Testis (tissue), 3 donors: ENCODE data around the gene IGFBP5. TPM values are rescaled to one million over a fixed set of nuclear protein-coding genes. Genes with fewer than 3 reads are reported as not detected.
A peak's percentile ranks its signal among the peaks of the same experiment; 100 is the strongest.

ENCODE experiments used
- DNase-seq: peaks from one replicate; pipeline ENCODE4 v3.0.0-alpha.2; 2019
- H3K27ac ChIP-seq, 2 donors: fragments of 200-600 bp; sonication (generic); one replicate each; pipeline ENCODE4 v1.5.1; 2019
- H3K27me3 ChIP-seq: fragments of 200-600 bp; sonication (generic); one replicate; pipeline ENCODE4 v1.5.1; 2019
- H3K36me3 ChIP-seq: fragments of 200-600 bp; sonication (generic); one replicate; pipeline ENCODE4 v1.5.1; 2017; ENCODE audit warnings: low read depth; ENCODE audit errors: missing control alignments
- H3K4me1 ChIP-seq: fragments of 200-600 bp; sonication (generic); one replicate; pipeline ENCODE4 v1.5.1; 2019
- H3K4me3 ChIP-seq, 2 donors: fragments of 200-600 bp; sonication (generic); one replicate each; pipeline ENCODE4 v1.5.1; 2017 to 2019
- H3K9me3 ChIP-seq: fragments of 200-600 bp; sonication (generic); one replicate; pipeline ENCODE4 v1.5.1; 2017
- POLR2A ChIP-seq: fragments of 450-650 bp; IDR thresholded peaks from one replicate; pipeline ENCODE4 v1.6.1; 2017; ENCODE audit warnings: antibody characterized with exemption, mild to moderate bottlenecking, moderate library complexity
- WGBS, 2 donors: methylation state at CpG; one replicate each; pipeline ENCODE4 v1.1.5; 2018; 5-methylcytosine and 5-hydroxymethylcytosine counted together
- intact Hi-C: fragments of 100-400 bp; cut with DNase I; formaldehyde crosslinking; loops from one replicate; pipeline ENCODE4 v1.15.1; 2023; ENCODE audit warnings: low total_unique reads
- polyA plus RNA-seq: library from polyadenylated mRNA; stranded (reverse); fragments of 350-450 nt; fragmentation: Illumina TruSeq; extraction: RNeasy Lipid Tissue Mini Kit (QIAGEN cat#74804); gene quantifications from one replicate; pipeline ENCODE4 v1.2.3, GENCODE V29; 2014; ENCODE audit warnings: low read depth, low replicate concordance; ENCODE audit not compliant: insufficient read depth
- total RNA-seq, 2 donors: library from RNA; depleted of rRNA; stranded (reverse); fragments of >200 nt; gene quantifications; one replicate each; pipeline ENCODE4 v1.2.3, GENCODE V29; 2016
- TF ChIP-seq, protein P1 (sequence below), 3 experiments: fragments of 450-650 bp in 2 of 3; fragments of 200-600 bp in 1 of 3; sonication (generic) in 1 of 3; IDR thresholded peaks; one replicate each; pipeline ENCODE4 v1.5.1; 2016 to 2019; ENCODE audit warnings: antibody characterized with exemption in 3 of 3, mild to moderate bottlenecking in 2 of 3, moderate library complexity in 1 of 3

Gene IGFBP5
- total and polyA plus RNA-seq, 3 donors from 2014 or later = 169 to 308 (median 228) TPM

DNA sequence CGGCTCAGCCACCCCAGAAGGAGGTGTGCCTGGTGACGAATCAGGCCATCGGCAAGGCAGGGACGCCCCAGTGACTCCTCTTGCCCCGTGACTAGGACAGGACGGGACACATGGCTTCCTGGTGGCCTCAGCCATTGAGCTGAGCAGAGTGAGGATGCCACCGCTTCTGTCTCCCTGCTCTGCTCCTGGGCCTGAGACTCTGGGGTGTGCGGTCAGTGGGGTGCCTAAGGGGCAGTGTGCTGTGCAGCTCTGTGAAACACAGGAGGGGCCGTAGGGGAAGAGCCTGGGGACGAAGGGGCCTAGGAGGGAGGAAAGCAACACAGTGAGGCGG is 24.3 kb downstream of the IGFBP5 start:
- Histone ChIP-seq H3K27me3 (no peaks in the 10 kb centered on the region), H3K4me3 (no peak overlapping the region), H3K27ac (no peak overlapping the region), H3K9me3 (no peaks in the 10 kb centered on the region), H3K36me3 (no peaks in the 10 kb centered on the region), H3K4me1 (peaks cover 3% of the 10 kb centered on the region)
- intact Hi-C loops = no loop called here
- no peak for DNase-seq
- TF ChIP-seq POLR2A = no peak
- TF ChIP-seq, protein P1, sequence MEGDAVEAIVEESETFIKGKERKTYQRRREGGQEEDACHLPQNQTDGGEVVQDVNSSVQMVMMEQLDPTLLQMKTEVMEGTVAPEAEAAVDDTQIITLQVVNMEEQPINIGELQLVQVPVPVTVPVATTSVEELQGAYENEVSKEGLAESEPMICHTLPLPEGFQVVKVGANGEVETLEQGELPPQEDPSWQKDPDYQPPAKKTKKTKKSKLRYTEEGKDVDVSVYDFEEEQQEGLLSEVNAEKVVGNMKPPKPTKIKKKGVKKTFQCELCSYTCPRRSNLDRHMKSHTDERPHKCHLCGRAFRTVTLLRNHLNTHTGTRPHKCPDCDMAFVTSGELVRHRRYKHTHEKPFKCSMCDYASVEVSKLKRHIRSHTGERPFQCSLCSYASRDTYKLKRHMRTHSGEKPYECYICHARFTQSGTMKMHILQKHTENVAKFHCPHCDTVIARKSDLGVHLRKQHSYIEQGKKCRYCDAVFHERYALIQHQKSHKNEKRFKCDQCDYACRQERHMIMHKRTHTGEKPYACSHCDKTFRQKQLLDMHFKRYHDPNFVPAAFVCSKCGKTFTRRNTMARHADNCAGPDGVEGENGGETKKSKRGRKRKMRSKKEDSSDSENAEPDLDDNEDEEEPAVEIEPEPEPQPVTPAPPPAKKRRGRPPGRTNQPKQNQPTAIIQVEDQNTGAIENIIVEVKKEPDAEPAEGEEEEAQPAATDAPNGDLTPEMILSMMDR (IDR thresholded peaks at IDR 0.05) = no peak
- 80 to 96% methylated on average over 9 to 11 of the region's 11 CpGs for WGBS, 2 donors

DNA sequence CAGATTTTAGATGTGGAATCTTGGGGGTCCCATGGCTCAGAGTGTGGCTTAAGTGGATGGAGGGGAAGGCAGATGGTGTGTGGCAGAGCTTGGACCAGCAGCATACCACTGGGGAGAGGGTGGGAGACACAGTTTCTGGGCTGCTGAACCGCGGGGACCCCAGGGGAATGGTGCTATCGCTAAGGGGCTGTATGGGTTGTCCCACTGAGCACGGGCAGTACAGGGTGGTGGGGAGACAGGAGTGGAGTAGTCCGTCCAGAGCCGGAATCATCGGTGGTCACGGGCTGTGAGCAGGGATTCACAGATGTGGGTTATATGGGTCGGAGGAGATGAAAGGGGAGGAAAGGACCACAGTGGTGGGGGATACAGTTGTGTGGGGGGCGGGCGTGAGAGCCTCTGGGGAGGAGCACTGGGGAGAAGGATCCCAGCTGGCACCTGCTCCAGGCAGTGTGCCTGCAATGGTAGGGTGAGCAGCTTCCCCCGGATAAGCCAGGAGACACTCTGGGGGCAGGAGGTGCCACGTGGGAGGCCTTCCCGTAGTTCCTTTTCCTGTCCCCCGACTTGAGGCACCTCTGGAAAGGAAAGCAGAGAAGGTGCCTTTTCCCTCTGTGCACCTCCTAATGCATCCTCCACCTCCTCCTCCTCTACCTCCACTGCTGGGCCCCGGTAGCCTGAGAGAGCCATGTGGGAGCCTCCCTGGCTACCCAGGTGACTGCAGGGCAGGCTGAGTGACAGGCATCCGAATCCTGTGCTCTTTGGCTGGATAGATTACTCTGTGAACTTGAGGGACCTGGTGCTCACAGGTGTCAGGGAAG is 24.9 kb downstream of the IGFBP5 start:
- intact Hi-C loops = no loop called here

DNA sequence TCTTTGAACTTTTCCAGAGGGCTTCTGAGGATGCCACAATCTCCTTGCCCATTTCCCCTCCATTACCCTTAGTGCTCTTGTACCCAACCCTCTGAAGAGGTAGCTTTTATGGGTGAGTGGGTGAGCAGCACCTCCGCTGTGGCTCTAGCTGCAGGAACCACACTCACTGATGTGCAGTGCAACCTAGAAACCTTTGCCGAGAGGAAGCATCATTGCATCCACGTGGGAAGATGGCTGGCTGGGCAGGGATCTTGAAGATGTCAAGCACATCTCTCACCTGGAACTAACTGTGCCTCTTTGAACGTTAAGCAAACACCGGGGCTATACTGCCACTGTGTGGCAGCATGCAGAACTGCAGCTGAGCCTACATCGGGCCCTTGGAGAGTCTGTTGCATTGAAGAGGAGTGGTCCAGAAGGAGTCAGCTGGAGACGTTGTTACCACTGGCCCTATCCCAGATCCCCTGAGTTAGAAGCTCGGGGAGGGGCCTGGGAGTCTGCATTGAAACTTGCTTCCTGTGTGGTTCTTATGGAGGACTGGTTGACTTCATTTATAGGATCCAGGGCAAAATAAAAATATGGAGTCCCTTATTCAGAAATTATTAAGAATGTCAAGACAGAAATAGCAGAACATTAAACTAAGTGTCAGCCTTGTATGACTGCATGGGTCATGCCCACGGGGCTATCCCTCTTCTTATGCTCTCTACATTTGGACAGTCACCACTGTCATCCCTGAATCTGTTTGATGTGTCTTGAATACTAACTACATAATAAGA is 28.7 kb downstream of the IGFBP5 start:
- H3K4me1 ChIP-seq = peaks cover 18% of the 10 kb centered on the region
- no peaks in the 10 kb centered on the region for H3K27me3 ChIP-seq
- H3K27ac ChIP-seq = no peak overlapping the region
- H3K9me3 ChIP-seq = no peaks in the 10 kb centered on the region
- H3K4me3 ChIP-seq = no peak overlapping the region
- TF ChIP-seq, protein P1 (IDR thresholded peaks at IDR 0.05) = peak; percentile 91 to 98 (median 97)
- TF ChIP-seq POLR2A = no peak
- intact Hi-C loops = loop anchor here (5.0 kb wide), 1 partner anchor 149 kb away; no protein-coding TSS in a partner anchor
- 3 to 12% methylated on average over 5 to 9 of the region's 9 CpGs for WGBS, 2 donors
- no peaks in the 10 kb centered on the region for H3K36me3 ChIP-seq
- peak; percentile 82 for DNase-seq

More for the DNA sequence above, 24.9 kb downstream of the IGFBP5 start:
- H3K27me3 ChIP-seq = no peaks in the 10 kb centered on the region
- no peaks in the 10 kb centered on the region for H3K36me3 ChIP-seq
- no peak overlapping the region for H3K27ac ChIP-seq
- TF ChIP-seq, protein P1 (IDR thresholded peaks at IDR 0.05) = no peak
- no peak for TF ChIP-seq POLR2A
- peaks cover 9% of the 10 kb centered on the region for H3K4me1 ChIP-seq
- H3K4me3 ChIP-seq = no peak overlapping the region
- DNase-seq = no peak
- no peaks in the 10 kb centered on the region for H3K9me3 ChIP-seq
- 74 to 76% methylated on average over 17 of the region's 17 CpGs for WGBS, 2 donors

DNA sequence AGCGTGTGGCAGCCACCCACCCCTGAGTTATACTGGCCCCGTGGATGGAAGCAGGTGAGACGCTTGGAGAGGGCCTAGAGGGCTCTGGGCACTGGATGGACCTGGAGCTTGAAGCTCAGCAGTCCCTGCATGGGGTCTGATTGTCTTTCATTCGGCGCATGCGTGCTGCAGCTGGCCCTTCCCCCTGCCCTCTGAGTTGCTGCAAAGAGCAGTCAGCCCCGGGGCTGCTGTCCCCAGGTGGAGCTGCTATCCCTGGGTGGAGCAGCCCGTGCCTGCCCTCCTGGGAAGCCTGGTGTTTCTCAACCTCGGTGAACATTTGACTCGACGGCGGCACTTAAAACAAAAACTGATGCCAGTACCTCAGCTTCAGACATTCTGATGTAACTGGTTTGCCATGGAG is 29.6 kb downstream of the IGFBP5 start:
- TF ChIP-seq, protein P1 (IDR thresholded peaks at IDR 0.05) = no peak
- TF ChIP-seq POLR2A = no peak
- Histone ChIP-seq H3K9me3 (no peaks in the 10 kb centered on the region), H3K4me3 (no peak overlapping the region), H3K36me3 (no peaks in the 10 kb centered on the region), H3K4me1 (peaks cover 18% of the 10 kb centered on the region), H3K27ac (no peak overlapping the region), H3K27me3 (no peaks in the 10 kb centered on the region)
- intact Hi-C loops = loop anchor here (5.0 kb wide), 1 partner anchor 148 kb away; no protein-coding TSS in a partner anchor
- 27 to 38% methylated on average over 10 to 12 of the region's 12 CpGs for WGBS, 2 donors
- DNase-seq = peak; percentile 33
